Measurements from ENCODE around the gene RARS2. TPM values are rescaled to one million over a fixed set of nuclear protein-coding genes. Genes with fewer than 3 reads are reported as not detected.
"Not testable (repeated sequence)": the region's sequence is repeated elsewhere in the genome, so short reads cannot be mapped to it uniquely, and the experiment has no call there.

RARS2 gene
- total and polyA plus RNA-seq, 2 donors from 2014 or later = 23.4 to 31.7 TPM

DNA sequence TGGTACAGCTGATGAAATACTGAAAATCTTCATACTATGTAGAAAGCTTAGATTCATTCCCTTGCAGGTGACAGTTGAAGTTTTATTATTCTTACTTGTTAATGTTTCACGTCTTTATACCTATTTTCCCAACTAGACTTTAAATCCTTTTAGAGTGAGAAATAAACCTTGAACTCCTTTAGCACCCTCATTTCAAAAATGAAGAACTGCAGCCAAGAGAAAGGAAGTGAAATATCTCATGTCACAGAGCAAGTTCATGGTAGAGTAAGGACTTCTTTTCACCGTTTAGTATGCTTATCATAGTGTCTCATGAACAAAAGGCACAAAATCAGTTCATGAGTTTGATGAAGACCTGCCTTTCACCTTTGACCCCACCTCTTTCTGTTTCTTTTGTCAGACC lies 38.6 kb upstream of the RARS2 start:
- no peak overlapping the region for H3K27ac ChIP-seq (ENCODE audit: low read depth in 2 of 2, low read length in 2 of 2)
- FAIRE-seq = peak; percentile 80
- intact Hi-C loops (cut with DNase I) = no loop called here

DNA sequence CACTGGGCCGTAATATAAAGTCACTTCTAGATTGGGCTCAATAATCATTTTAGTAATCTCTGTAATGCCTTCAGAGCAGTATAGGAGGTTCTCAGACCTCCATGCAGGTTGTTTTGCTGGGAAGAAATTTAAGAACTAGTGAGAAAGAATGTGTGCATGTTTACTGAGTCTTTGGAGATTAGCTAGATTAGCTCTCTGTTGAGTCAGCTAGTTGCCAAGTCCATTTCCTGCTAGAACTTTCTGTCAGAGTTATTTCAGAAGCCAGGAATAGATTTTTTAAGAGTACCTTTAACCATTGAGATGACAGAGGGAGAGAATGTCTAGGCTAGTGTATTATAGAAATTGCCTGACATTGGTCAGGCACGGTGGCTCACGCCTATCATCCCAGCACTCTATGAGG lies 33.5 kb upstream of the RARS2 start:
- intact Hi-C loops (cut with DNase I) = no loop called here
- Histone ChIP-seq H3K9me3 (ENCODE audit: control insufficient read depth in 2 of 3, insufficient read depth in 1 of 3, low read length in 3 of 3) (no peaks in the 10 kb centered on the region), H3K36me3 (ENCODE audit: control insufficient read depth in 2 of 3, insufficient read depth in 3 of 3, low read length in 3 of 3) (peaks cover 0 to 4% (median 0%) of the 10 kb centered on the region in 3 donors), H3K27me3 (ENCODE audit: control insufficient read depth, insufficient read depth, low read length) (no peaks in the 10 kb centered on the region), H3K4me3 (ENCODE audit: low read length in 3 of 3) (no peak overlapping the region), H3K27ac (ENCODE audit: low read depth in 2 of 2, low read length in 2 of 2) (peak overlapping the region in 1 of 2 donors; percentile 60), H3K4me1 (ENCODE audit: control insufficient read depth in 2 of 3, insufficient read depth in 2 of 3, low read depth in 1 of 3, low read length in 3 of 3) (no peaks in the 10 kb centered on the region), H3K9ac (ENCODE audit: low read length in 3 of 3) (no peak overlapping the region)
- TF ChIP-seq CTCF (IDR thresholded peaks at IDR 0.05; ENCODE audit: borderline replicate concordance, extremely low read depth, insufficient read depth) = no peak
- FAIRE-seq (no peak), DNase-seq (no peak)

More for the DNA sequence above, 38.6 kb upstream of the RARS2 start:
- Histone ChIP-seq H3K9ac (ENCODE audit: low read length in 3 of 3) (no peak overlapping the region), H3K36me3 (ENCODE audit: control insufficient read depth in 2 of 3, insufficient read depth in 3 of 3, low read length in 3 of 3) (no peaks in the 10 kb centered on the region), H3K27me3 (ENCODE audit: control insufficient read depth, insufficient read depth, low read length) (no peaks in the 10 kb centered on the region), H3K4me1 (ENCODE audit: control insufficient read depth in 2 of 3, insufficient read depth in 2 of 3, low read depth in 1 of 3, low read length in 3 of 3) (no peaks in the 10 kb centered on the region), H3K9me3 (ENCODE audit: control insufficient read depth in 2 of 3, insufficient read depth in 1 of 3, low read length in 3 of 3) (no peaks in the 10 kb centered on the region), H3K4me3 (ENCODE audit: low read length in 3 of 3) (no peak overlapping the region)
- peak in 1 of 5 donors; percentile 4 for DNase-seq
- no peak for TF ChIP-seq CTCF (IDR thresholded peaks at IDR 0.05; ENCODE audit: borderline replicate concordance, extremely low read depth, insufficient read depth)

DNA sequence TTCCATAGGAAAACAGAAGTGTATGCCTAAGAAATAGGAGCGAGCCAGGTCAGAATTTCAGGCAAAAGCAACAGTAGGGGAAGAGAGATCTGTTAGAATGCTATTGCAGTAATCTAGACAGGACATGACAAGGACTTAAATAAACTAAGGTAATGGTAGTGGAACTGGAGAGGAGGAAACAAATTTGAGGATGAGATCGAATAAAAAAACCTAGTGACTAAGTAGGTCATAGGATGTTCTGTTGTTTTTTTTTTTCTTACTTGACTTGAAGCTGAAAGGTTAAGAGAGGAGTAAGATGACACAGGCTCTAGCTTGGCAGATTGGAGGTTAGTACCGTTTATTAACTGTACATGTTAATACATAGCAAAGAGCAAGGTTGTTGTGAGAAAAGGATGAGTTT lies 28.7 kb upstream of the RARS2 start:
- no peaks in the 10 kb centered on the region for H3K4me1 ChIP-seq (ENCODE audit: control insufficient read depth in 2 of 3, insufficient read depth in 2 of 3, low read depth in 1 of 3, low read length in 3 of 3)
- DNase-seq (no peak), FAIRE-seq (no peak)
- peaks cover 0 to 10% (median 0%) of the 10 kb centered on the region in 3 donors for H3K36me3 ChIP-seq (ENCODE audit: control insufficient read depth in 2 of 3, insufficient read depth in 3 of 3, low read length in 3 of 3)
- H3K27ac ChIP-seq (ENCODE audit: low read depth in 2 of 2, low read length in 2 of 2) = no peak overlapping the region
- H3K9ac ChIP-seq (ENCODE audit: low read length in 3 of 3) = no peak overlapping the region
- H3K9me3 ChIP-seq (ENCODE audit: control insufficient read depth in 2 of 3, insufficient read depth in 1 of 3, low read length in 3 of 3) = no peaks in the 10 kb centered on the region
- H3K27me3 ChIP-seq (ENCODE audit: control insufficient read depth, insufficient read depth, low read length) = no peaks in the 10 kb centered on the region
- intact Hi-C loops (cut with DNase I) = no loop called here
- no peak overlapping the region for H3K4me3 ChIP-seq (ENCODE audit: low read length in 3 of 3)
- no peak for TF ChIP-seq CTCF (IDR thresholded peaks at IDR 0.05; ENCODE audit: borderline replicate concordance, extremely low read depth, insufficient read depth)

GRCh38 chr6:87617405-87617804 lies 27.6 kb upstream of the RARS2 start:
- FAIRE-seq = no peak
- H3K4me3 ChIP-seq (ENCODE audit: low read length in 3 of 3) = no peak overlapping the region
- intact Hi-C loops (cut with DNase I) = no loop called here
- H3K9me3 ChIP-seq (ENCODE audit: control insufficient read depth in 2 of 3, insufficient read depth in 1 of 3, low read length in 3 of 3) = no peaks in the 10 kb centered on the region
- no peak overlapping the region for H3K9ac ChIP-seq (ENCODE audit: low read length in 3 of 3)
- H3K36me3 ChIP-seq (ENCODE audit: control insufficient read depth in 2 of 3, insufficient read depth in 3 of 3, low read length in 3 of 3) = peaks cover 0 to 10% (median 0%) of the 10 kb centered on the region in 3 donors
- DNase-seq = no peak
- H3K4me1 ChIP-seq (ENCODE audit: control insufficient read depth in 2 of 3, insufficient read depth in 2 of 3, low read depth in 1 of 3, low read length in 3 of 3) = no peaks in the 10 kb centered on the region
- H3K27me3 ChIP-seq (ENCODE audit: control insufficient read depth, insufficient read depth, low read length) = no peaks in the 10 kb centered on the region
- no peak for TF ChIP-seq CTCF (IDR thresholded peaks at IDR 0.05; ENCODE audit: borderline replicate concordance, extremely low read depth, insufficient read depth)
- H3K27ac ChIP-seq (ENCODE audit: low read depth in 2 of 2, low read length in 2 of 2) = no peak overlapping the region

GRCh38 chr6:87613018-87613417 lies 23.2 kb upstream of the RARS2 start:
- H3K4me1 ChIP-seq (ENCODE audit: control insufficient read depth in 2 of 3, insufficient read depth in 2 of 3, low read depth in 1 of 3, low read length in 3 of 3); H3K27me3 ChIP-seq (ENCODE audit: control insufficient read depth, insufficient read depth, low read length); DNase-seq; H3K36me3 ChIP-seq (ENCODE audit: control insufficient read depth in 2 of 3, insufficient read depth in 3 of 3, low read length in 3 of 3); H3K4me3 ChIP-seq (ENCODE audit: low read length in 3 of 3); H3K9me3 ChIP-seq (ENCODE audit: control insufficient read depth in 2 of 3, insufficient read depth in 1 of 3, low read length in 3 of 3); FAIRE-seq; H3K27ac ChIP-seq (ENCODE audit: low read depth in 2 of 2, low read length in 2 of 2); intact Hi-C loops (cut with DNase I); H3K9ac ChIP-seq (ENCODE audit: low read length in 3 of 3): not testable (repeated sequence)

All from kidney (tissue), 14 donors.